Stimulated activated CD8-positive, alpha-beta memory T cell treated with anti-CD3 and anti-CD28 coated beads, Interleukin-12 subunit alpha, Interleukin-12 subunit beta, amount 100 ng/mL, for 1 hour (primary cell): Measurements from ENCODE around the gene DDX17.
A peak's percentile ranks its signal among the peaks of the same experiment; 100 is the strongest.

Experiments used
- DNase-seq: peaks from one replicate; pipeline ENCODE4 v3.0.0-alpha.2; 2020; ENCODE audit warnings: low read depth

Gene DDX17

DNA sequence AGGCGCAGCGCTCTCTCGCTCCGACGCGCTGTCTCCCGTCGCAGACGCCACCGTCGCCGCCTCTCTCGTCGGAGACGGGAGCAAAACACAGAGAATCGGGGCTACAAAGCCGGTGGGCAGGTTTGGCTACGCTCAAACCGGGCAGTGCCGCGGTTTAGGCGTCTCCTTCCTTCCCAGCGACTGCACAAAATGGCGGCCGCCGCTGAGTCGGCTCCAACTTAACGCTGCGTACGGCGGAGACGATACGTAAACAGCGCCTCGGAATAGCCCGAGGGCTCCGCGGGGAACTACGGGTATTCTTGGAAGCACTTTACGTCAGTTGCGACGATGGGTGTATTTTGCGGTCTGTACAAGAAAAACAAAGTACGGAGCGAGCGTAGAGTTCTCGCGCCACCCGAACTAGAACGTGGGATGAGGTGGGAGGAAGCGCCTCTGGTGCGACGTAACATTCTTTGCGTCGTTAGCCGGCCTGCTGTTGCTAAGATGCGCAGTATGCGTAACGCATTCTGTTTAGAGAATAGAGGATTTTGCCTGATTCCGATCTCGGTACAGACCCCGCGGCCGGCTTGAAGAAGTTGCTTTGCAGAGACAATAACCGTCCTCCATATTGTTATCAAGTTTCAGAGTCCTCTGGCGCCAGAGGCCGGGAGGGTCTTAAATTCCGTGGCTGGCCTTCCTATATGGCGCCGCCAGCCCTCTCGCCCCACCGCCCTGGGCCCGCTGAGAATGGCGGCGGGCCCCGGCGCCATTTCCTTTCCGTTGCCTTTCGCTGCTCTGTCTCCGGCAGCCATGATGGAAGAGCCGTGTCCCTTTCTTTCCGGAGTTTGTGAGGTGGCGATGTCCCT is at the start of gene DDX17:
Gene DDX17 (minus strand): TSS at position 194 of the 845 bp plus-strand sequence.
- DNase-seq: peak; percentile 93

GRCh38 chr22:38554281-38554680 is 48.2 kb upstream of the DDX17 start:
- no peak for DNase-seq

- no peak for DNase-seq
Observed at GRCh38 chr22:38549101-38549894, 43.2 kb upstream of the DDX17 start.

DNA sequence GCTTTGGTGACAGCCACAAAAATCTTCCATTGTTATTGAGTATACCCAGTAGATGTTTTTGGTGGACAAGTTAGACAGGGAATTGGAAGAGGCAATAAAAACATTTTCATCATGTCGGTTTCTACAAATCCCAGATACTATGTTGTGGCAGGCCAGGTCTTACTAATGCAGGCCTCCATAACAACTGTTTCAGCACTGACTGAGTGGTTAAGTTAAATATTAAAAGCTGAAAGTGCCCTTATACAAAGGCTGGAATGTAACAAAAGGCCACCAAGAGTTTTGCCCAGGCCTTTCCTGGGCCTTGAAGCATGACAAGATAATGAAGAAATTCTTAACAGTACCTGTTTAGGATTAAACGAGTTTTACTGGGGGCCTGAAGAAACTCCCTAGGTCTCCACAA is 34.6 kb upstream of the DDX17 start:
- no peak for DNase-seq

- no peak for DNase-seq
Observed at GRCh38 chr22:38531251-38531938, 25.3 kb upstream of the DDX17 start.

DNA sequence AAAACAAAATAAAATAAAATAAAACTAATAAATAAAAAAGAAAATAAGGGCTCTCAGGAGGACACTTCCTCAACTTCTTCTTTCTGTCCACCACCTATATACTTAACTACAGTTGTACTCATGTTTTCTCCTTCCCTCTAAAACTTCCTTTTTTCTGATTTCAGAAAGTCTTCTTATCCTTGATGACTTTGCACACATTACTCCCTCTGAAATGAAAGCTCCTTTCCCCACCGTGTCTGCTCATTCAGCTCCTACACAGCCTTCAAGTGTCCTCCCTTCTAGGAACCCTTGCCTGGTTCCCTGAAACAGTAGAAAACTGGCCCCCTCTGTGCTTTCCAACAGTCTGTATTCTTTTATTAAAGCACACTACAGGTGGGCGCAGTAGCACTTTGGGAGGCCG is 18.3 kb upstream of the DDX17 start:
- DNase-seq: no peak

DNA sequence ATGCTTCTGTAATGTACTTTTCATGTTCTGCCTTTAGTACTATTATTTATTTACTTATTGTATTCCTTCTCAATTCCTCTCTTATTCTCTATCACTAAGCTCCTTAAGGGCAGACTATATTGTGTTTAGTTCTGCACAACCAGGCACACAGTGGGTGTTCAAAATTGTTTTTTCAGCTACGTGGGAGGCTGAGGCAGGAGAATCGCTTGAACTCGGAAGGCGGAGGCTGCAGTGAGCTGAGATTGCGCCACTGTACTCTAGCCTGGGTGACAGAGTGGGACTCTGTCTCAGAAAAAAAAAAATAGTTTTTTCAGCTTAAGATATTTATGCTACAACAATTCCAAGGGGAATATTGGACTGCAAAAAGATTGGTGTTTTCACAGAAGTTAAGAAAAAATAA is 17.4 kb upstream of the DDX17 start:
- no peak for DNase-seq

- DNase-seq: no peak
Observed at GRCh38 chr22:38523029-38523428, 16.9 kb upstream of the DDX17 start.

GRCh38 chr22:38519453-38520250 is 13.5 kb upstream of the DDX17 start:
- no peak for DNase-seq

DNA sequence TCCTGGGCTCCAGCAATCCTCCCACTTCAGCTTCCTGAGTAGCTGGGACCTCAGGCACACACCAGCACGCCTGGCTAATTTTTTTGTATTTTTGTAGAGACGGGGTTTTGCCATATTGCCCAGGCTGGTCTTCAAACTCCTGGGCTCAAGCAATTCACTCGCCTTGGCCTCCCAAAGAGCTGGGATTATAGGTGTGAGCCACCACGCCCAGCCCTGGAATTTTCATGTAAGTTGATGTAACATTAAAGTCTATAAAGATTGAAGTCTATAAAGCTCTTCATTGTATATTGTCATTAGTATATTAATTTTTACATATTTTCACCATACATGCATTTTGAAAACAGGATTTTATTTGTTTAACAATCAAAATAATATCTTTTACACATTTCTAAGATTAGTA is 12.5 kb upstream of the DDX17 start:
- DNase-seq: no peak

DNA sequence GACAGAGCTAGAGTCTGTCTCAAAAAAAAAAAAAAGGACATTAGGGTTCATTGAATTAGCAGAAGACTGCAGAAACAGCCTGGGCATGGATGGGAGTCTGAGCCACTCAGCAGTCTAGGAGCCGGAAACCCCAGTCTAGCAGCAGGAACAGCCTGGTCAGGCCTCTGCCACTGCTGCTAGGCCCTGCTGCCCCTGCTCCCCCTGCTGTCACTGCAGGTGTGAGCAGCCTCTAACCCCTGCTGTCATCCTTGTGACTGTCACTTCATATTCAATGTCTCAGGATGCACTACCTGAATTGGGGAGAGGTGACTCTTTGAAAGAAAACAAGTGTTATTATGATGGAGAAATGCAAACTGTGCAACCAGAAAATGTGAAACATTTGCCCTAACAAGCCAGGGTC is 7.0 kb upstream of the DDX17 start:
- DNase-seq: no peak

DNA sequence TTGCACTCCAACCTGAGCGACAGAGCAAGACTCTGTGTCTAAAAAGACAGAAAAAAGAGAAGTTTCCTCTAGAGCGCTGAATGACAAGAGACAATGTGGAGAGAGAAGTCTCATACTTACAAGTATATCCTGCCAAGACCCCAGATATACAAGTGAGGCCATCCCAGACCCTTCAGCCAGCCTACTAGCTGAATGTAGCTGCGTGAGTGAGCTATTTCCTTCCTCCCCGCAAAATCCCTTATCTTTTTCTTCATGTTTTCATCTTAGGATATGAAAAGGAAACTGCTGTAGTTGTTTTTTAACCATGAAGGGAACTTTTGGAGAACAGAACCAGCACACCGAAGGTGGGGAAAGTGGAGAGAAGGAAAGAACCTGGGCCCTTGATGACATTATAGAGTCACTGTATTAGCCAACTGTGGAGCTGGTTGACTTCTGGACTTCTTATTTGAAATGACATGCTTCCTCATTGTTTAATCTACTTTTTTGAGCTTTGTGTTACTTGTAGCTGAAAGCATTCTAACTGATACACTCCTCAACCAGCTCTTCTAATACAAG is 4.4 kb upstream of the DDX17 start:
- no peak for DNase-seq

- peak; percentile 42 for DNase-seq
Observed at GRCh38 chr22:38505541-38506117, 482 bp downstream of the DDX17 start.

DNA sequence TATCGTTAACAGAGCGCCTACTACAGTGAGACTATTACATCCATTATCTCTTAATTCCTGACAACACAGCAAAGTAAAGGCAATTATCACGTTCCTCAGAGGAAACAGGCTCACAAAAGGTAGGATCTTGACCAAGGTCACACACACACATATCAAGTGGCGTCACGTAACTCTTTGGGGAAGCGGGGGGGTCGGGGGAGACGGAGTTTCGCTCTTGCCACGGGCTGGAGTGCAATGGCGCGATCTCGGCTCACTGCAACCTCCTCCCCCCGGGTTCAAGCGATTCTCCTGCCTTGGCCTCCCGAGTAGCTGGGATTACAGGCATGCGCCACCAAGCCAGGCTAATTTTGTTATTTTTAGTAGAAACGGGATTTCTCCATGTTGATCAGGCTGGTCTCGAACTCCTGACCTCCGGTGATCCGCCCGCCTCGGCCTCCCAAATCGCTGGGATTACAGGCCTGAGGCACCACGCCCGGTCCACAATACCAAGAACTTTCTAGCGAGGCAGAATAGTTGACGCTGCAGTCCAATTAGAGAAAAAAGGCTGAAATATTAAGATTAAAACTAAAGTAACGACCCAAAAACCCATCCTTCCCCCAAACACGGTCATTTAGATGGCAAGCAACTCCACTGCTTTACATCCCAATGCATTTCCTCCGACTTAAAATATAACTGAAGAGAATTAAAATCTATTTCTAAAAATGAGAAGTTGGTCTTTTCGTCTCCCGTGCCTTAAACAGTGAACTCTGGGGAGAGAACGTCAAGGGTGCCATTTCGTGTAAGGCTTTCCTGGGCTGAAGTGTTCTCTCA is 1.2 kb downstream of the DDX17 start:
- DNase-seq: peak; percentile 16

GRCh38 chr22:38503021-38503420 is 3.1 kb downstream of the DDX17 start:
- no peak for DNase-seq

GRCh38 chr22:38501797-38502672 is 4.1 kb downstream of the DDX17 start:
- no peak for DNase-seq

DNA sequence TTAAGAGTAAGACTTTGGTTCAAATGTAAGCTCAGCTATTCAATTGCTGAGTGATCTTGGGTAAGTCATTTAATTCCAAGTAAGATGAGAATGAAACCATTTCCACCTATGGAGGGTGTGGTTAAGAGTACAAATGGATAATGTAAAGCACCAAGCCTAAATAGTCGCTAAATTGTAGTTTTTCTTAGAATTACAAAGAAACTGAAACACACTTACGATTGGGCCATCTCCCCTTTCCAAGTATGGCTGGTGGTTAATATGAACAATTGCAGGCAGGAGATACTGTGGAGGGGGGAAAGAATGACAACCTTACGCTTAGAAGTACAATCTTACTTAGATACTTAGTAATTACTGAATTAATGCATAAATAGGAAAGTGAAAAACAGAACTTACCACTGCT is 8.2 kb downstream of the DDX17 start:
- DNase-seq: no peak

GRCh38 chr22:38494939-38495338 is 11.2 kb downstream of the DDX17 start:
- DNase-seq: no peak

DNA sequence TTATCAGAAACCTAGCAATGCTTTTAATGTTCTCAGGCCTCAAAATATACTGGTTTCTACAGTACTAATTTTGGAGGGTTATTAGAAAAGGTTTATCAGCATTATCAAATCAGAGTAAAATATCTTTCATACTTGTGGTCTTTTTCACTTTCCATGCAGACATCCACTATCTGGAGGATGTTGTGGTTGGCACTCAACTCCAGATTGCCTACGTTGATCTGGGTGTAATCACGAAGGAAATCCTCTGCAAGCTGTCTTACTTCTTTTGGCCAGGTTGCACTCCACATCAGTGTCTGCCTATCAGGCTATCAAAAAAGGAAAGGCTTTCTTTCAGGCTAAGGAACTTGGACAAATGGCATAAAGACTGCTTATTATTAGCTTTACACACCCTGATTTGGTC is 11.6 kb downstream of the DDX17 start:
- no peak for DNase-seq
